GM23338 (cell line): ENCODE data around the gene OR1J4. TPM values are rescaled to one million over a fixed set of nuclear protein-coding genes. Genes with fewer than 3 reads are reported as not detected.

Experiments used
- ATAC-seq: fragments of 200-7000 bp; cut with Tn5 transposase; 3 replicates; pipeline ENCODE4 v1.9.1; 2020
- DNase-seq: peaks from one replicate; pipeline ENCODE4 v3.0.0-alpha.2; 2015; ENCODE audit warnings: low spot score
- H2AFZ ChIP-seq: fragments of 200-600 bp; sonication (generic); 2 replicates; pipeline ENCODE4 v1.8.0; 2016; ENCODE audit warnings: antibody characterized with exemption, mild to moderate bottlenecking, moderate library complexity
- H3F3A ChIP-seq: fragments of 200-600 bp; sonication (generic); replicated peaks from 2 replicates; pipeline ENCODE4 v1.8.0; 2017; ENCODE audit warnings: antibody characterized with exemption, mixed run types, low read depth
- H3K27ac ChIP-seq: fragments of 200-600 bp; sonication (generic); 2 replicates; pipeline ENCODE4 v1.6.1; 2016; ENCODE audit warnings: low read depth
- H3K27me3 ChIP-seq: fragments of 200-600 bp; sonication (generic); 2 replicates; pipeline ENCODE4 v1.8.0; 2016; ENCODE audit warnings: mild to moderate bottlenecking, mixed run types, moderate library complexity; ENCODE audit not compliant: insufficient read depth
- H3K36me3 ChIP-seq: fragments of 200-600 bp; sonication (generic); 2 replicates; pipeline ENCODE4 v1.8.0; 2016; ENCODE audit warnings: mild to moderate bottlenecking; ENCODE audit not compliant: insufficient read depth
- H3K4me1 ChIP-seq: fragments of 200-600 bp; sonication (generic); 2 replicates; pipeline ENCODE4 v1.8.0; 2016; ENCODE audit warnings: mild to moderate bottlenecking, moderate library complexity; ENCODE audit not compliant: insufficient read depth
- H3K4me2 ChIP-seq: fragments of 200-600 bp; sonication (generic); 2 replicates; pipeline ENCODE4 v1.7.1; 2017; ENCODE audit warnings: mixed run types
- H3K4me3 ChIP-seq: fragments of 200-600 bp; sonication (generic); 2 replicates; pipeline ENCODE4 v1.6.1; 2016; ENCODE audit warnings: mixed run types
- H3K79me2 ChIP-seq: fragments of 200-600 bp; sonication (generic); replicated peaks from 2 replicates; pipeline ENCODE4 v1.8.0; 2017; ENCODE audit warnings: mild to moderate bottlenecking; ENCODE audit not compliant: insufficient read depth
- H3K9me2 ChIP-seq: fragments of 200-600 bp; sonication (generic); 2 replicates; pipeline ENCODE4 v1.8.0; 2017; ENCODE audit not compliant: insufficient read depth
- H4K20me1 ChIP-seq: fragments of 200-600 bp; sonication (generic); replicated peaks from 2 replicates; pipeline ENCODE4 v1.8.0; 2017; ENCODE audit warnings: mild to moderate bottlenecking; ENCODE audit not compliant: insufficient read depth
- H3K27ac Mint-ChIP-seq: 2 replicates; pipeline ENCODE4 v1.8.0; 2020; ENCODE audit warnings: inconsistent platforms, mild to moderate bottlenecking, moderate library complexity, mixed read lengths
- H3K27me3 Mint-ChIP-seq: 3 replicates; pipeline ENCODE4 v1.8.0; 2022; ENCODE audit warnings: low read depth, mild to moderate bottlenecking, moderate library complexity, mixed read lengths, inconsistent platforms; ENCODE audit not compliant: insufficient read depth, poor library complexity
- H3K36me3 Mint-ChIP-seq: 3 replicates; pipeline ENCODE4 v1.8.0; 2021; ENCODE audit warnings: low read depth, mild to moderate bottlenecking, inconsistent platforms, moderate library complexity, mixed read lengths
- H3K4me1 Mint-ChIP-seq: 3 replicates; pipeline ENCODE4 v1.8.0; 2020; ENCODE audit warnings: mild to moderate bottlenecking, inconsistent platforms, mixed read lengths
- H3K4me3 Mint-ChIP-seq: 3 replicates; pipeline ENCODE4 v1.8.0; 2021; ENCODE audit warnings: moderate library complexity, mild to moderate bottlenecking, inconsistent platforms, mixed read lengths
- H3K9me3 Mint-ChIP-seq: 3 replicates; pipeline ENCODE4 v1.8.0; 2020; ENCODE audit warnings: moderate library complexity, mild to moderate bottlenecking, inconsistent platforms, mixed read lengths
- CREB1 ChIP-seq: fragments of 250-450 bp; sonication (Bioruptor Pico); IDR thresholded peaks from 2 replicates; pipeline ENCODE4 v1.5.0; 2020; ENCODE audit warnings: low read depth, mild to moderate bottlenecking, moderate library complexity
- EZH2 ChIP-seq: fragments of 200-600 bp; sonication (generic); IDR thresholded peaks from one replicate; pipeline ENCODE4 v1.8.0; 2017; ENCODE audit warnings: antibody characterized with exemption, mild to moderate bottlenecking, low read depth; ENCODE audit not compliant: unreplicated experiment
- EZH2phosphoT487 ChIP-seq: fragments of 200-600 bp; sonication (generic); IDR thresholded peaks from one replicate; pipeline ENCODE4 v1.8.1; 2018; ENCODE audit warnings: antibody characterized with exemption; ENCODE audit not compliant: unreplicated experiment
- JUNB ChIP-seq: IDR thresholded peaks from one replicate; pipeline ENCODE4 v1.6.1; 2016; ENCODE audit warnings: antibody characterized with exemption; ENCODE audit not compliant: unreplicated experiment
- NANOG ChIP-seq: IDR thresholded peaks from 2 replicates; pipeline ENCODE4 v1.6.1; 2016; ENCODE audit warnings: antibody characterized with exemption, borderline replicate concordance
- POLR2AphosphoS5 ChIP-seq: IDR thresholded peaks from 2 replicates; pipeline ENCODE4 v1.6.1; 2016; ENCODE audit warnings: antibody characterized with exemption, low read depth
- STAT1 ChIP-seq: IDR thresholded peaks from one replicate; pipeline ENCODE4 v1.6.1; 2016; ENCODE audit warnings: antibody characterized with exemption; ENCODE audit not compliant: unreplicated experiment
- ZNF114 ChIP-seq: fragments of 250-450 bp; sonication (Bioruptor Pico); IDR thresholded peaks from 2 replicates; pipeline ENCODE4 v1.5.0; 2020; ENCODE audit warnings: mild to moderate bottlenecking, moderate library complexity
- ZNF331 ChIP-seq: fragments of 250-450 bp; sonication (Bioruptor Pico); IDR thresholded peaks from 2 replicates; pipeline ENCODE4 v1.5.0; 2020; ENCODE audit warnings: low read depth, mild to moderate bottlenecking, moderate library complexity
- polyA plus RNA-seq: library from polyadenylated mRNA; unstranded; fragments of >200 nt; fragmentation: Nextera tagmentation; extraction: Ambion mirVana; gene quantifications from 2 replicates; pipeline ENCODE4 v1.2.1, GENCODE V29; 2016
- total RNA-seq: library from RNA; depleted of rRNA; stranded (reverse); fragments of >200 nt; shearing (Covaris generic); gene quantifications from 2 replicates; pipeline ENCODE4 v1.2.3, GENCODE V29; 2014
- TF ChIP-seq, protein P1 (sequence below): IDR thresholded peaks from 2 replicates; pipeline ENCODE4 v1.6.1; 2016; ENCODE audit warnings: antibody characterized with exemption
- TF ChIP-seq, protein P2 (sequence below): IDR thresholded peaks from one replicate; pipeline ENCODE4 v1.6.1; 2018; ENCODE audit warnings: antibody characterized with exemption; ENCODE audit not compliant: unreplicated experiment
- TF ChIP-seq, protein P3 (sequence below), 2 experiments: fragments of 200-600 bp in 1 of 2; sonication (generic) in 1 of 2; conservative IDR thresholded peaks; 2 replicates each; pipeline versions ENCODE4 v1.5.1 to v1.6.1; 2016 to 2017; ENCODE audit warnings: antibody characterized with exemption in 2 of 2, low read depth in 2 of 2, mild to moderate bottlenecking in 2 of 2, moderate library complexity in 1 of 2
- TF ChIP-seq, protein P4 (sequence below): fragments of 250-450 bp; sonication (Bioruptor Pico); IDR thresholded peaks from 2 replicates; pipeline ENCODE4 v1.5.0; 2020; ENCODE audit warnings: mild to moderate bottlenecking, moderate library complexity

Gene OR1J4
- total and polyA plus RNA-seq, 2 experiments from 2014 or later: not detected

DNA sequence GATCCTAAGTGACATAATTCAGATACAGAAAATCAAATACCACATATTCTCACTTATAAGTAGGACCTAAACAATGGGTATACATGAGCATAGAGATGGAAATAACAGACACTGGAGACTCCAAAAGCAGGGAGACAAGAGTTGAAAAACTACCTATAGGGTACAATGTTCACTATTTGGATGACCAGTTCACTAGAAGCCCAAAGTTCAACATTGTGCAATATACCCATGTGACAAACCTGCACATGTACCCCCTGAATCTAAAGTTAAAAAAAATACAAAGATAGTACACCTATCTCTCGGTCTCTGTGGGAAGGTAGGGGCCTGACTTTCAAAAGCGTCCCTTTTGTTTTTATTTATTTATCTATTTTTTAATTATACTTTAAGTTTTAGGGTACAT is 19.8 kb downstream of the OR1J4 start:
- H3K4me2 ChIP-seq: no peak overlapping the region
- peaks cover 87% of the 10 kb centered on the region for H3K9me3 Mint-ChIP-seq
- H3F3A ChIP-seq: no peaks in the 10 kb centered on the region
- no peak overlapping the region for H3K27ac Mint-ChIP-seq
- no peak overlapping the region for H3K4me3 Mint-ChIP-seq
- no peaks in the 10 kb centered on the region for H3K4me1 ChIP-seq
- H3K27me3 Mint-ChIP-seq: peaks cover 9% of the 10 kb centered on the region
- H3K4me3 ChIP-seq: no peak overlapping the region
- no peaks in the 10 kb centered on the region for H3K36me3 ChIP-seq
- no peaks in the 10 kb centered on the region for H3K79me2 ChIP-seq
- H3K9me2 ChIP-seq: no peaks in the 10 kb centered on the region
- H3K27me3 ChIP-seq: no peaks in the 10 kb centered on the region
- H4K20me1 ChIP-seq: no peaks in the 10 kb centered on the region
- H3K27ac ChIP-seq: no peak overlapping the region
- no peaks in the 10 kb centered on the region for H3K4me1 Mint-ChIP-seq
- TF ChIP-seq, protein P1, sequence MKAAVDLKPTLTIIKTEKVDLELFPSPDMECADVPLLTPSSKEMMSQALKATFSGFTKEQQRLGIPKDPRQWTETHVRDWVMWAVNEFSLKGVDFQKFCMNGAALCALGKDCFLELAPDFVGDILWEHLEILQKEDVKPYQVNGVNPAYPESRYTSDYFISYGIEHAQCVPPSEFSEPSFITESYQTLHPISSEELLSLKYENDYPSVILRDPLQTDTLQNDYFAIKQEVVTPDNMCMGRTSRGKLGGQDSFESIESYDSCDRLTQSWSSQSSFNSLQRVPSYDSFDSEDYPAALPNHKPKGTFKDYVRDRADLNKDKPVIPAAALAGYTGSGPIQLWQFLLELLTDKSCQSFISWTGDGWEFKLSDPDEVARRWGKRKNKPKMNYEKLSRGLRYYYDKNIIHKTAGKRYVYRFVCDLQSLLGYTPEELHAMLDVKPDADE: no peak
- TF ChIP-seq ZNF331 (CRISPR knock-in tag): no peak
- TF ChIP-seq, protein P2, sequence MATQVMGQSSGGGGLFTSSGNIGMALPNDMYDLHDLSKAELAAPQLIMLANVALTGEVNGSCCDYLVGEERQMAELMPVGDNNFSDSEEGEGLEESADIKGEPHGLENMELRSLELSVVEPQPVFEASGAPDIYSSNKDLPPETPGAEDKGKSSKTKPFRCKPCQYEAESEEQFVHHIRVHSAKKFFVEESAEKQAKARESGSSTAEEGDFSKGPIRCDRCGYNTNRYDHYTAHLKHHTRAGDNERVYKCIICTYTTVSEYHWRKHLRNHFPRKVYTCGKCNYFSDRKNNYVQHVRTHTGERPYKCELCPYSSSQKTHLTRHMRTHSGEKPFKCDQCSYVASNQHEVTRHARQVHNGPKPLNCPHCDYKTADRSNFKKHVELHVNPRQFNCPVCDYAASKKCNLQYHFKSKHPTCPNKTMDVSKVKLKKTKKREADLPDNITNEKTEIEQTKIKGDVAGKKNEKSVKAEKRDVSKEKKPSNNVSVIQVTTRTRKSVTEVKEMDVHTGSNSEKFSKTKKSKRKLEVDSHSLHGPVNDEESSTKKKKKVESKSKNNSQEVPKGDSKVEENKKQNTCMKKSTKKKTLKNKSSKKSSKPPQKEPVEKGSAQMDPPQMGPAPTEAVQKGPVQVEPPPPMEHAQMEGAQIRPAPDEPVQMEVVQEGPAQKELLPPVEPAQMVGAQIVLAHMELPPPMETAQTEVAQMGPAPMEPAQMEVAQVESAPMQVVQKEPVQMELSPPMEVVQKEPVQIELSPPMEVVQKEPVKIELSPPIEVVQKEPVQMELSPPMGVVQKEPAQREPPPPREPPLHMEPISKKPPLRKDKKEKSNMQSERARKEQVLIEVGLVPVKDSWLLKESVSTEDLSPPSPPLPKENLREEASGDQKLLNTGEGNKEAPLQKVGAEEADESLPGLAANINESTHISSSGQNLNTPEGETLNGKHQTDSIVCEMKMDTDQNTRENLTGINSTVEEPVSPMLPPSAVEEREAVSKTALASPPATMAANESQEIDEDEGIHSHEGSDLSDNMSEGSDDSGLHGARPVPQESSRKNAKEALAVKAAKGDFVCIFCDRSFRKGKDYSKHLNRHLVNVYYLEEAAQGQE: no peak
- no peak for TF ChIP-seq NANOG
- TF ChIP-seq EZH2: no peak
- no peak for TF ChIP-seq POLR2AphosphoS5
- TF ChIP-seq EZH2phosphoT487: no peak
- TF ChIP-seq STAT1: no peak
- TF ChIP-seq CREB1 (CRISPR knock-in tag): no peak
- no peak for TF ChIP-seq JUNB
- TF ChIP-seq, protein P3, sequence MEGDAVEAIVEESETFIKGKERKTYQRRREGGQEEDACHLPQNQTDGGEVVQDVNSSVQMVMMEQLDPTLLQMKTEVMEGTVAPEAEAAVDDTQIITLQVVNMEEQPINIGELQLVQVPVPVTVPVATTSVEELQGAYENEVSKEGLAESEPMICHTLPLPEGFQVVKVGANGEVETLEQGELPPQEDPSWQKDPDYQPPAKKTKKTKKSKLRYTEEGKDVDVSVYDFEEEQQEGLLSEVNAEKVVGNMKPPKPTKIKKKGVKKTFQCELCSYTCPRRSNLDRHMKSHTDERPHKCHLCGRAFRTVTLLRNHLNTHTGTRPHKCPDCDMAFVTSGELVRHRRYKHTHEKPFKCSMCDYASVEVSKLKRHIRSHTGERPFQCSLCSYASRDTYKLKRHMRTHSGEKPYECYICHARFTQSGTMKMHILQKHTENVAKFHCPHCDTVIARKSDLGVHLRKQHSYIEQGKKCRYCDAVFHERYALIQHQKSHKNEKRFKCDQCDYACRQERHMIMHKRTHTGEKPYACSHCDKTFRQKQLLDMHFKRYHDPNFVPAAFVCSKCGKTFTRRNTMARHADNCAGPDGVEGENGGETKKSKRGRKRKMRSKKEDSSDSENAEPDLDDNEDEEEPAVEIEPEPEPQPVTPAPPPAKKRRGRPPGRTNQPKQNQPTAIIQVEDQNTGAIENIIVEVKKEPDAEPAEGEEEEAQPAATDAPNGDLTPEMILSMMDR (conservative IDR thresholded peaks at IDR 0.05; ENCODE audit: low read depth in 2 of 2): no peak
- no peak for TF ChIP-seq ZNF114 (CRISPR knock-in tag)
- TF ChIP-seq, protein P4, sequence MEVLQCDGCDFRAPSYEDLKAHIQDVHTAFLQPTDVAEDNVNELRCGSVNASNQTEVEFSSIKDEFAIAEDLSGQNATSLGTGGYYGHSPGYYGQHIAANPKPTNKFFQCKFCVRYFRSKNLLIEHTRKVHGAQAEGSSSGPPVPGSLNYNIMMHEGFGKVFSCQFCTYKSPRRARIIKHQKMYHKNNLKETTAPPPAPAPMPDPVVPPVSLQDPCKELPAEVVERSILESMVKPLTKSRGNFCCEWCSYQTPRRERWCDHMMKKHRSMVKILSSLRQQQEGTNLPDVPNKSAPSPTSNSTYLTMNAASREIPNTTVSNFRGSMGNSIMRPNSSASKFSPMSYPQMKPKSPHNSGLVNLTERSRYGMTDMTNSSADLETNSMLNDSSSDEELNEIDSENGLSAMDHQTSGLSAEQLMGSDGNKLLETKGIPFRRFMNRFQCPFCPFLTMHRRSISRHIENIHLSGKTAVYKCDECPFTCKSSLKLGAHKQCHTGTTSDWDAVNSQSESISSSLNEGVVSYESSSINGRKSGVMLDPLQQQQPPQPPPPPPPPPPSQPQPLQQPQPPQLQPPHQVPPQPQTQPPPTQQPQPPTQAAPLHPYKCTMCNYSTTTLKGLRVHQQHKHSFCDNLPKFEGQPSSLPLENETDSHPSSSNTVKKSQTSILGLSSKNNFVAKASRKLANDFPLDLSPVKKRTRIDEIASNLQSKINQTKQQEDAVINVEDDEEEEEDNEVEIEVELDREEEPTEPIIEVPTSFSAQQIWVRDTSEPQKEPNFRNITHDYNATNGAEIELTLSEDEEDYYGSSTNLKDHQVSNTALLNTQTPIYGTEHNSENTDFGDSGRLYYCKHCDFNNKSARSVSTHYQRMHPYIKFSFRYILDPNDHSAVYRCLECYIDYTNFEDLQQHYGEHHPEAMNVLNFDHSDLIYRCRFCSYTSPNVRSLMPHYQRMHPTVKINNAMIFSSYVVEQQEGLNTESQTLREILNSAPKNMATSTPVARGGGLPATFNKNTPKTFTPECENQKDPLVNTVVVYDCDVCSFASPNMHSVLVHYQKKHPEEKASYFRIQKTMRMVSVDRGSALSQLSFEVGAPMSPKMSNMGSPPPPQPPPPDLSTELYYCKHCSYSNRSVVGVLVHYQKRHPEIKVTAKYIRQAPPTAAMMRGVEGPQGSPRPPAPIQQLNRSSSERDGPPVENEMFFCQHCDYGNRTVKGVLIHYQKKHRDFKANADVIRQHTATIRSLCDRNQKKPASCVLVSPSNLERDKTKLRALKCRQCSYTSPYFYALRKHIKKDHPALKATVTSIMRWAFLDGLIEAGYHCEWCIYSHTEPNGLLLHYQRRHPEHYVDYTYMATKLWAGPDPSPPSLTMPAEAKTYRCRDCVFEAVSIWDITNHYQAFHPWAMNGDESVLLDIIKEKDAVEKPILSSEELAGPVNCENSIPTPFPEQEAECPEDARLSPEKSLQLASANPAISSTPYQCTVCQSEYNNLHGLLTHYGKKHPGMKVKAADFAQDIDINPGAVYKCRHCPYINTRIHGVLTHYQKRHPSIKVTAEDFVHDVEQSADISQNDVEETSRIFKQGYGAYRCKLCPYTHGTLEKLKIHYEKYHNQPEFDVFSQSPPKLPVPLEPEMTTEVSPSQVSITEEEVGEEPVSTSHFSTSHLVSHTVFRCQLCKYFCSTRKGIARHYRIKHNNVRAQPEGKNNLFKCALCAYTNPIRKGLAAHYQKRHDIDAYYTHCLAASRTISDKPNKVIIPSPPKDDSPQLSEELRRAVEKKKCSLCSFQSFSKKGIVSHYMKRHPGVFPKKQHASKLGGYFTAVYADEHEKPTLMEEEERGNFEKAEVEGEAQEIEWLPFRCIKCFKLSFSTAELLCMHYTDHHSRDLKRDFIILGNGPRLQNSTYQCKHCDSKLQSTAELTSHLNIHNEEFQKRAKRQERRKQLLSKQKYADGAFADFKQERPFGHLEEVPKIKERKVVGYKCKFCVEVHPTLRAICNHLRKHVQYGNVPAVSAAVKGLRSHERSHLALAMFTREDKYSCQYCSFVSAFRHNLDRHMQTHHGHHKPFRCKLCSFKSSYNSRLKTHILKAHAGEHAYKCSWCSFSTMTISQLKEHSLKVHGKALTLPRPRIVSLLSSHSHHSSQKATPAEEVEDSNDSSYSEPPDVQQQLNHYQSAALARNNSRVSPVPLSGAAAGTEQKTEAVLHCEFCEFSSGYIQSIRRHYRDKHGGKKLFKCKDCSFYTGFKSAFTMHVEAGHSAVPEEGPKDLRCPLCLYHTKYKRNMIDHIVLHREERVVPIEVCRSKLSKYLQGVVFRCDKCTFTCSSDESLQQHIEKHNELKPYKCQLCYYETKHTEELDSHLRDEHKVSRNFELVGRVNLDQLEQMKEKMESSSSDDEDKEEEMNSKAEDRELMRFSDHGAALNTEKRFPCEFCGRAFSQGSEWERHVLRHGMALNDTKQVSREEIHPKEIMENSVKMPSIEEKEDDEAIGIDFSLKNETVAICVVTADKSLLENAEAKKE (CRISPR knock-in tag): no peak
- H3K36me3 Mint-ChIP-seq: peaks cover 22% of the 10 kb centered on the region
- DNase-seq (no peak), ATAC-seq (no peak)
- H2AFZ ChIP-seq: no peak overlapping the region
